ENCODE measurements around the gene FRAS1. TPM values are rescaled to one million over a fixed set of nuclear protein-coding genes. Genes with fewer than 3 reads are reported as not detected.

The FRAS1 gene
- total and polyA plus RNA-seq, 11 donors: 0.57 to 13.4 (median 3.2) TPM

DNA sequence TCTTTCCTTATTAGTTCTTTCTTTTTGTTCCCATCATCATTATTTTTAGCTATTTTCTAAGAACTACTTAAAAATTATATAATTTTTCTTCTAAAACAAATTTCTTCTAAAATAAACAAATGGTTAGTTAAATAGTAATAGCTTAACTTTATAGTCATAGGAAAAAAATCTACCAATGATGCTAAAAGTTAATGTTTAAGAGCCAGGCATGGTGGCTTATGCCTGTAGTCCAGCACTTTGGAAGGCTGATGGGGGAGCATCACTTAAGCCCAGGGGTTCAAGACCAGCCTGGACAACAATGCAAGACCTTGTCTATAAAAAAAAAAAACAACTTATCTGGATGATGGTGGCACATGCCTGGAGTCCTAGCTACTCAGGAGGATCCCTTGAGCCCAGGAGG lies 367.3 kb downstream of the FRAS1 start:
- Histone ChIP-seq H3K9me3 (no peaks in the 10 kb centered on the region), H3K27ac (no peak overlapping the region), H3K4me3 (no peak overlapping the region), H3K27me3 (no peaks in the 10 kb centered on the region), H3K4me1 (no peaks in the 10 kb centered on the region), H3K36me3 (no peaks in the 10 kb centered on the region)
- DNase-seq (no peak), ATAC-seq (no peak)
- intact Hi-C loops (cut with DNase I): no loop called here
- TF ChIP-seq, protein P1, sequence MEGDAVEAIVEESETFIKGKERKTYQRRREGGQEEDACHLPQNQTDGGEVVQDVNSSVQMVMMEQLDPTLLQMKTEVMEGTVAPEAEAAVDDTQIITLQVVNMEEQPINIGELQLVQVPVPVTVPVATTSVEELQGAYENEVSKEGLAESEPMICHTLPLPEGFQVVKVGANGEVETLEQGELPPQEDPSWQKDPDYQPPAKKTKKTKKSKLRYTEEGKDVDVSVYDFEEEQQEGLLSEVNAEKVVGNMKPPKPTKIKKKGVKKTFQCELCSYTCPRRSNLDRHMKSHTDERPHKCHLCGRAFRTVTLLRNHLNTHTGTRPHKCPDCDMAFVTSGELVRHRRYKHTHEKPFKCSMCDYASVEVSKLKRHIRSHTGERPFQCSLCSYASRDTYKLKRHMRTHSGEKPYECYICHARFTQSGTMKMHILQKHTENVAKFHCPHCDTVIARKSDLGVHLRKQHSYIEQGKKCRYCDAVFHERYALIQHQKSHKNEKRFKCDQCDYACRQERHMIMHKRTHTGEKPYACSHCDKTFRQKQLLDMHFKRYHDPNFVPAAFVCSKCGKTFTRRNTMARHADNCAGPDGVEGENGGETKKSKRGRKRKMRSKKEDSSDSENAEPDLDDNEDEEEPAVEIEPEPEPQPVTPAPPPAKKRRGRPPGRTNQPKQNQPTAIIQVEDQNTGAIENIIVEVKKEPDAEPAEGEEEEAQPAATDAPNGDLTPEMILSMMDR (IDR thresholded peaks at IDR 0.05): no peak
- no peak for TF ChIP-seq POLR2A (IDR thresholded peaks at IDR 0.05)

DNA sequence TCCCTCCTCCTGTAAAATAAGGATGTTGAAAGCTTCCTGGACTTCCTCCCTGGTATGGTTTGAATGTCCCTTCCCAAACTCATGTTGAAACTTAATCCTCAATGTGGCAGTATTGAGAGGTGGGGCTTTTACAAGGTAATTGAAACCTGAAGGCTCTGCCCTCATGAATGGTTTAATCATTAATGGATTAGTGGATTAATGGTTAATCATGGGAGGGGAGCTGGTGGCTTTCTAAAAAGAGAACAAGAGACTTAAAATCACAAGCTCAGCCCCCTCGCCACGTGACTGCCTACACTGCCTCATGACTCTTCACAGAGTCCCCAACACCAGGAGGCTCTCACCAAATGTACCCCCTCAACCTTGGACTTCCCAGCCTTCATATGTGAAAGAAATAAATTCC lies 369.8 kb downstream of the FRAS1 start:
- Histone ChIP-seq H3K4me1 (no peaks in the 10 kb centered on the region), H3K27ac (no peak overlapping the region), H3K4me3 (no peak overlapping the region), H3K36me3 (no peaks in the 10 kb centered on the region), H3K27me3 (no peaks in the 10 kb centered on the region), H3K9me3 (no peaks in the 10 kb centered on the region)
- intact Hi-C loops (cut with DNase I): no loop called here
- DNase-seq: no peak
- TF ChIP-seq POLR2A (IDR thresholded peaks at IDR 0.05): no peak
- TF ChIP-seq, protein P1 (IDR thresholded peaks at IDR 0.05): no peak
- WGBS, 4 donors: 82 to 92% (median 91%) methylated on average over 2 of the region's 2 CpGs
- ATAC-seq: no peak

DNA sequence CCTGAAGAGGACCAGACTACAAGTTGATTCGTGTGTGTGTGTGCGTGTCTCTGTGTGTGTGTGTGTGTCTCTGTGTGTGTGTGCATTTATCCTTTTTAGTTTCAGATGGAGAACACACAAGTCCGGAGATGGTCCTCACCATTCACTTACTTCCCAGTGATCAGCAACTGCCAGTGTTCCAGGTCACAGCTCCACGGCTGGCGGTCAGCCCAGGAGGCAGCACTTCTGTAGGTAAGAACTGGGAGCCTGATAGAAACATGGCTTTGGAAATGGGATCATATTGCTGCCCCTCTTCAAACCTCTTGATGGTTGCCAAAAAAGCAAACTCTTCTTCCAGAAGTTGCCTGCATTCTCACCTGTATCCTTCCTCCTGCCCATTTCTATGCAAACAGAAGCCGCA lies 371.9 kb downstream of the FRAS1 start:
- 93 to 94% (median 93%) methylated on average over 6 of the region's 6 CpGs for WGBS, 4 donors
- no peak for DNase-seq
- H3K27me3 ChIP-seq: no peaks in the 10 kb centered on the region
- no peak for TF ChIP-seq POLR2A (IDR thresholded peaks at IDR 0.05)
- H3K36me3 ChIP-seq: no peaks in the 10 kb centered on the region
- H3K27ac ChIP-seq: no peak overlapping the region
- no peaks in the 10 kb centered on the region for H3K9me3 ChIP-seq
- no peaks in the 10 kb centered on the region for H3K4me1 ChIP-seq
- no peak overlapping the region for H3K4me3 ChIP-seq
- ATAC-seq: no peak
- intact Hi-C loops (cut with DNase I): no loop called here

DNA sequence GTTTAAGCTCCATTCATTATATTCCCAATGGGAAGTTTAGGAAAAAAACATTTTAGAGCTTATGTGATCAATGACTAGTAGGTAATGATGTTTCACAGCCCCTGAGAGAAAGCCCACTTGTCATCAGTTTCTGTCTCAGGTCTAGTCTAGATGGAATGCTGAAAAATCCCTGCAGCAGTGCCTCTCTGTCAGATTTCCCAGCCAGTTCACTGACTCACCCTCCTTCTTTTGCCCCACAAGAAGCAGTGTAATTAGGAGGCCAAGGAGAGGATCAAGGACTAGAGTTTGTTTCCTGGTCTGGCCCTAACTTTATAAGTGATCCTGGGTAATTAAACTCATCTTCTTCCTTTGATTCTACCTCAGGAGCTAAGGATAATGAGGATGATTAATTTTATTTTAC lies 375.8 kb downstream of the FRAS1 start:
- H3K9me3 ChIP-seq: no peaks in the 10 kb centered on the region
- no peak overlapping the region for H3K4me3 ChIP-seq
- DNase-seq (no peak), ATAC-seq (no peak)
- no peak overlapping the region for H3K27ac ChIP-seq
- TF ChIP-seq, protein P1 (IDR thresholded peaks at IDR 0.05): no peak
- TF ChIP-seq POLR2A (IDR thresholded peaks at IDR 0.05): no peak
- H3K36me3 ChIP-seq: no peaks in the 10 kb centered on the region
- no peaks in the 10 kb centered on the region for H3K27me3 ChIP-seq
- no peaks in the 10 kb centered on the region for H3K4me1 ChIP-seq
- intact Hi-C loops (cut with DNase I): no loop called here

DNA sequence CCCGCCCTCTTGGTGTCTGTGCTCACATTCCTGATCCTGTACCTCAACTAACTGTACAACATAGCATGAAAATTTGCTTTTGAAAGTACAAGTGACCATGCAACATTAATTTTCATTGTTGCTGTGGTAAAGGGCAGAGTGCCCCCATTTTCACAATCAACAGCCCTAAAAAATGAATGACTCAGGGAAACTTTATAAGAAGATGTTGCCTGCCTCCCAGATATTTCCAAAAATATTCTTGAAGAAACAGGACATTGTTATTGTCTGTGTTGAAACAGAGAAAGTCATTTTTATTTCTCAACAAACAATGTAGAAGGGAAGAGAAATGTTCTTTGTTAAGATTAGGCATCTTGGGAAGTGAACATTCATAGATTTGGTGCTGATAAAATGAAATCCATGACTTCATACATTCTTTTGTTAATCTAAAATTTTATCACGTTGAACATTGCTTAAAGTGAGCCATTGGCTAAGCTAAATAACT lies 380.5 kb downstream of the FRAS1 start:
- intact Hi-C loops (cut with DNase I): no loop called here

More for the DNA sequence above, 380.5 kb downstream of the FRAS1 start:
- TF ChIP-seq, protein P1 (IDR thresholded peaks at IDR 0.05): no peak
- no peak for TF ChIP-seq POLR2A (IDR thresholded peaks at IDR 0.05)
- no peak for DNase-seq
- Histone ChIP-seq H3K27me3 (no peaks in the 10 kb centered on the region), H3K4me3 (no peak overlapping the region), H3K9me3 (no peaks in the 10 kb centered on the region), H3K36me3 (no peaks in the 10 kb centered on the region), H3K27ac (no peak overlapping the region), H3K4me1 (no peaks in the 10 kb centered on the region)
- ATAC-seq: no peak
- WGBS, 4 donors: 65 to 74% (median 70%) methylated on average over 2 of the region's 2 CpGs

All from heart left ventricle (tissue), 16 donors.